Upper lobe of right lung (tissue), 1 donor: ENCODE results near the gene PRKAR1B. TPM values are rescaled to one million over a fixed set of nuclear protein-coding genes. Genes with fewer than 3 reads are reported as not detected.

Experiments used
- ATAC-seq: fragments of 200-7000 bp; cut with Tn5 transposase; one replicate; pipeline ENCODE4 v1.9.1; 2020; ENCODE audit warnings: mild to moderate bottlenecking, moderate library complexity
- DNase-seq: peaks from one replicate; pipeline ENCODE4 v3.0.0-alpha.2; 2020
- H3K27ac ChIP-seq: fragments of 200-600 bp; one replicate; pipeline ENCODE4 v1.8.0; 2022
- H3K27me3 ChIP-seq: fragments of 200-600 bp; one replicate; pipeline ENCODE4 v1.8.0; 2022; ENCODE audit warnings: mild to moderate bottlenecking
- H3K36me3 ChIP-seq: fragments of 200-600 bp; one replicate; pipeline ENCODE4 v1.8.0; 2022
- H3K4me1 ChIP-seq: fragments of 200-600 bp; one replicate; pipeline ENCODE4 v1.8.0; 2022
- H3K4me3 ChIP-seq: fragments of 200-600 bp; one replicate; pipeline ENCODE4 v1.8.0; 2022; ENCODE audit warnings: mild to moderate bottlenecking
- H3K9me3 ChIP-seq: fragments of 200-600 bp; one replicate; pipeline ENCODE4 v1.8.0; 2022
- CTCF ChIP-seq: fragments of 200-600 bp; IDR thresholded peaks from one replicate; pipeline ENCODE4 v1.8.0; 2022; ENCODE audit warnings: antibody characterized with exemption
- intact Hi-C: fragments of 100-400 bp; cut with DNase I; formaldehyde crosslinking; loops from one replicate; pipeline ENCODE4 v1.11.0; 2022
- total RNA-seq: library from RNA; stranded (reverse); fragmentation: NEBNext Ultra II Directional; extraction: Animal tissue kit (Norgen Biotek cat#: 25700); gene quantifications from one replicate; pipeline ENCODE4 v1.2.1, GENCODE V29; 2021
- donor health status: DM: no; HTN: yes; CAD: no; lungs with severe emphysema.

The PRKAR1B gene
- total RNA-seq, 1 donor from 2014 or later, result 25.7 TPM

- peaks cover 32% of the 10 kb centered on the region for H3K27me3 ChIP-seq
- H3K4me1 ChIP-seq, result peaks cover 32% of the 10 kb centered on the region
- peak overlapping the region; percentile 56 for H3K4me3 ChIP-seq
- no peak for DNase-seq
- H3K9me3 ChIP-seq, result no peaks in the 10 kb centered on the region
- peak overlapping the region; percentile 78 for H3K27ac ChIP-seq
- ATAC-seq, result no peak
- H3K36me3 ChIP-seq, result no peaks in the 10 kb centered on the region
- no peak for TF ChIP-seq CTCF
- intact Hi-C loops, result no loop called here
Observed at GRCh38 chr7:520503-521161, 206.4 kb downstream of the PRKAR1B start.

DNA sequence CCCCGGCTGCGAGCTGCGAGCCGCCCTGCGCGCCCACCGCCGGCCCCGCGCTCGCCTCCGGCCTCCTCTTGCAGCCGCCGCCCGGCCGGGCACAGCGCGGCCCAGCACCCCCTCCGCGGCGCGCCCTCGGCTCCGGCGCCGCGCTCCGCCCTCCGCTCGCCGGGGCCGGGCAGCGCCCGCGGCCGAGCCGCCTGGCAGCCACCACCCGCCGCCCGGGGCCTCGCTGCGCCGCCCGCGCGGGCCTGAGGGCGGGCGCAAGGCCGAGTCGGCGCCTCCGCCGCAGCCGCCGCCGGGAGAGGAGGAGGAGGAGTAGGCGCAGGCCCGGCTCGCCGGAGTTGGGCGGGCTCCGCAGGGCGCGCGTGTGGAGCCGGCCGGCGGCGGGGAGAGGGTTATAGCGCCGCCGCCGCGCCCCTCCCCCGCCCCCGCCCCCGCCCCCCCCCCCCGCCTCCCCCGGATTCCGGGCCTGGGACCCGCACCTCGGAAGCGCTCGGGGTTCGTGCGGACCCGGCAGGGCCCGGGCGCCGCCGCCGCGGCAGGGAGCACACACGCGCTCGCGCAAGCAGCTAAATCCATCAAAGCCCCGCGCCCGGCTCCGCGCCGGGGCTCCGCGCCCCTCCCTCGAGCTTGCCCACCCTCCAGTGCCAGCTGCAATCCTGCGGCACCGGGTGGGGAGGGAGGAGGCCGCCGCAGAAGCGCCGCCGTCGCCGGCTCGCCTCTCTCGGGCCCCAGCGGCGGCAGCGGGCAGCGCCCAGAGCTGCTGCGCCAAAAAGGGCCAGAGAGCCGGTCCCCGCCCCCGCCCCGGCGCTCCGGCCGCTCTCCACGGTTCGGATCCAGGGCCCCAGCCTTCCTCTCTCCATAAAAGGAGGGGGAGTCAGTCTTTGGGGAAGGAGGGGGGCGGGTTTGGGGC is 207.3 kb downstream of the PRKAR1B start, which contains the start of gene PDGFA:
Gene PDGFA (minus strand): TSS at position 363 of the 907 bp plus-strand sequence. CDS start 845 bp downstream, outside the sequence.
- Histone ChIP-seq H3K27me3 (peaks cover 32% of the 10 kb centered on the region), H3K4me1 (peaks cover 34% of the 10 kb centered on the region)

DNA sequence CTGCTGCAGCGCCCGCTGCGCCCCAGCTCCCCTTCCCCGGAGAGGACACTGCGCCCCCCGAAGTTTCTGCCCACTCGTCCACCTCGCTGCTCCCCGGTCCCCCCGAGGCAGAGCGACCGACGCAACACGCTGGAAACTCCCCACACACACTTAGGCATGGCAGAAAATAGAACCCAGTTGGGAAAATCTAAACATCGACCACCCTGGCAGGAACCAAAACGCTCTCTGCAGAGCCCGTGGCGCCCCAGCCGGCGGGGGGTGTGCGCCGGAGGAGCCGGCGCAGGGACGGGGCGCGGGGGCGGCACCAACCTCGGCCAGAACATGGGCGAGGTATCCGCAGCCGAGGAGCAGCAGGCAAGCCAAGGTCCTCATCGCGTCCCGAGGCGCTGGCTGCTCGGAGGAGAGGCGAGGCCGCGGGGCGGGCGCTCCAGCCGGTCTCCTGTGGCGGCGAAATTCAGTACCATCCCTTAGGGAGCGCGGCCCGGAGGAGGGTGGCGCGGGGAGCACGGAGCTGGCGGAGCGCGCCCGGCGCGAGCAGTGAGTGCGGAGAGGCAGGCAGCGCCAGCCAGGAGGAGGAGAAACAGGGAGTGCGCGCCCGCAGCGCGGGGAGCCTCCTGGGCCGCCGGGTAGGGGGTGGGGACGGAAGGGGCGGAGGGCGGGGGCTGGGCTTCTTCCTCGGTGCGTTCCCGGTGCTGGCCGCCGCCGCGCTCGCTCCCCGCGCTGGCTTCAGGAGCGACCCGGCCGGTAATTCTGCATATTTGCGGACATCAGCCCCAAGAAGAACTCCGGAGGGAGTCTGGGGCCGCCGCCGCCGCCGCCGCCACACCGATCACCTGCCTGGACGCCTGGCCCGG is 208.2 kb downstream of the PRKAR1B start:
- Histone ChIP-seq H3K4me1 (peaks cover 39% of the 10 kb centered on the region), H3K36me3 (no peaks in the 10 kb centered on the region), H3K4me3 (peak overlapping the region; percentile 57), H3K27ac (peak overlapping the region; percentile 72), H3K9me3 (no peaks in the 10 kb centered on the region), H3K27me3 (peaks cover 32% of the 10 kb centered on the region)
- DNase-seq (peak; percentile 93), ATAC-seq (peak; percentile 75)
- intact Hi-C loops, result loop anchor here (5.0 kb wide), 1 partner anchor 187 kb away; no protein-coding TSS in a partner anchor
- no peak for TF ChIP-seq CTCF

More for the DNA sequence above, 207.3 kb downstream of the PRKAR1B start, which contains the start of gene PDGFA:
- peak within 1 kb of the TSS; percentile 57 for H3K4me3 ChIP-seq
- intact Hi-C loops, result loop anchor here (5.0 kb wide), 1 partner anchor 187 kb away; no protein-coding TSS in a partner anchor
- no peaks in the 10 kb centered on the region for H3K36me3 ChIP-seq
- TF ChIP-seq CTCF, result peak; percentile 30
- H3K27ac ChIP-seq, result peak within 1 kb of the TSS; percentile 78
- H3K9me3 ChIP-seq, result no peaks in the 10 kb centered on the region
- ATAC-seq, result peak; percentile 48
- peak; percentile 84 for DNase-seq

GRCh38 chr7:517774-518629 is 209.1 kb downstream of the PRKAR1B start:
- peak; percentile 10 for ATAC-seq
- Histone ChIP-seq H3K9me3 (no peaks in the 10 kb centered on the region), H3K36me3 (no peaks in the 10 kb centered on the region), H3K4me1 (peaks cover 42% of the 10 kb centered on the region), H3K27ac (peak overlapping the region; percentile 72), H3K4me3 (peak overlapping the region; percentile 57), H3K27me3 (peaks cover 28% of the 10 kb centered on the region)
- TF ChIP-seq CTCF, result no peak
- intact Hi-C loops, result loop anchor here (5.0 kb wide), 1 partner anchor 186 kb away; no protein-coding TSS in a partner anchor
- DNase-seq, result peak; percentile 82
